G401.6 (cell line): ENCODE data around the gene TPSD1.
"Not testable (repeated sequence)": the region's sequence is repeated elsewhere in the genome, so short reads cannot be mapped to it uniquely, and the experiment has no call there.

Source experiments
- FAIRE-seq: peaks from 2 replicates; lab custom pipeline; 2012; peaks lifted over from hg19 to GRCh38; lab: Jason Lieb, UNC

Gene TPSD1

DNA sequence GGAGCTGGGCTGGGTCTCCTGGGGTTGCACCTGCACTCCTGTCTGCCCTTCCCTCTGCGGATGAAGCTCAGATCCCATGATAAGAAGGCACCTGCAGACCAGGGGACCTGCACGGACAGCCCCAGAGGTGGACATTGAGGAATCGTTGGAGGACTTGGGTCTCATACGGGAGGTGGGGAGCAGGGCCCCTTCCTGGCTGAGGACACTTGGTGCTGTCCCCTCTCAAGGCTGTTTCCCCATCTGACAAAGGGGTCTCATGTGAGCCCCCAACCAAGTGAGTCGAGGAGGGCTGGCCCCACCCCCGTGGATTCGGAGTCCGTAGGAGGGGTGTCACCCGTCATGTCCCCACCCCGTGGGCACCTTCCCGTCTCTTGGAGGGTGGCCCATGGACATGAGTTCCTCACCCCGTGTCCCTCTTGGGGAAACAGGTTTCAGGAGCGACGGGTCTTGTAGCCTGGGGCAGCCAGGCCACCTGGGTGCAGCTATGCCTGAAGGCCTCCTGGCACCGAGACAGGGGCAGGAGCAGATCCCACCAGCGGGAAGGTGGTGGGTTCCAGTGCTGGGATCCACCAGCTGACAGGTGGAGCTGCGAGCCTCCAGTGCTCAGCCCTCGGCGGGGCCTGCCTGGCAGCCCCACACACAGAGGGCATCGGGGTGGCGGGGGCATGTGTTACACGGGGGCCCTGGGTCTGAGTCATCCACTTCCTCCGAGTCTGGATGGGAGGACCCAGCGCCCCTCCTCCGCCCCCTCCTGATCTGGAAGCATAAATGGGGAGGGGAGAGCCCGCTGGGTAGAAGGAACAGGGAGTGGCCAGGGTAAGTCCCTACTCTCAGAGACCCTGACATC, at the start of gene TPSD1:
Gene TPSD1 (plus strand): TSS at position 794 of the 847 bp plus-strand sequence. CDS start 212 bp downstream, outside the sequence.
- FAIRE-seq: not testable (repeated sequence)

DNA sequence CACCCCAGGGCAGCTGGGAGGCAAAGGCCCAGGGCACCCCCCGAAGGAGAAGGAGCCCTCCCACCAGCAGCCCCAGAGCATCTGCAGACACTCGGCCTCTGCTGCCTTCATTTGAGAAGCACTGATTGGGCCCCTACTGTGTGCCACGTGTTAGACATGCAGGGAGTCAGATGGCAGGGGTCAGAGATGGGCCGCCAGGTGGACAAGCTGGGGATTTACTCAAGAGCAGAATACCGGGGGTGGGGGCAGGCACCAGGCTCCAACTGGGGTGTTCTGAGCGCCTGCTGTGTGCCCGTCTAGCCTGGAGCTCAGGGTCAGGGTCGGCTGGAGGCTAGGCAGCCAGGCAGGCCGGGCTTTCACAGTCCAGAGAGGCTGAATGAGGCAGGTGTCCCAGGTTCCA, 49.5 kb upstream of the TPSD1 start:
- no peak for FAIRE-seq

DNA sequence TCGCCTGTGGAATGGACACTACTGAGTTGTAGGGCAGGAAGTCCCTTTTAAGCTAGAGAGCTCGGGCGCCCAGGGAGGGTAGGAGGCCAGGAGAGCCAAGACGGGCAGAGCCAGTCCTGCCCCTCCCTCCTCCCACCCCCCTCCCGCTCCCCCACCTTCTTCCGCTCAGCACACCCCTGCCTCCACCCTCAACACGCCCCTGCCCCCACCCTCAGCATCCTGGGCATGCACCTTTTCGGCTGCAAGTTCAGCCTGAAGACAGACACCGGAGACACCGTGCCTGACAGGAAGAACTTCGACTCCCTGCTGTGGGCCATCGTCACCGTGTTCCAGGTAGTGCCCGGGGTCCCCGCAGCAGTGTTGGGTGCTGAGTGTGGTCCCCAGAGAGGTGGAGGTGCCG, 49.1 kb upstream of the TPSD1 start:
- no peak for FAIRE-seq

DNA sequence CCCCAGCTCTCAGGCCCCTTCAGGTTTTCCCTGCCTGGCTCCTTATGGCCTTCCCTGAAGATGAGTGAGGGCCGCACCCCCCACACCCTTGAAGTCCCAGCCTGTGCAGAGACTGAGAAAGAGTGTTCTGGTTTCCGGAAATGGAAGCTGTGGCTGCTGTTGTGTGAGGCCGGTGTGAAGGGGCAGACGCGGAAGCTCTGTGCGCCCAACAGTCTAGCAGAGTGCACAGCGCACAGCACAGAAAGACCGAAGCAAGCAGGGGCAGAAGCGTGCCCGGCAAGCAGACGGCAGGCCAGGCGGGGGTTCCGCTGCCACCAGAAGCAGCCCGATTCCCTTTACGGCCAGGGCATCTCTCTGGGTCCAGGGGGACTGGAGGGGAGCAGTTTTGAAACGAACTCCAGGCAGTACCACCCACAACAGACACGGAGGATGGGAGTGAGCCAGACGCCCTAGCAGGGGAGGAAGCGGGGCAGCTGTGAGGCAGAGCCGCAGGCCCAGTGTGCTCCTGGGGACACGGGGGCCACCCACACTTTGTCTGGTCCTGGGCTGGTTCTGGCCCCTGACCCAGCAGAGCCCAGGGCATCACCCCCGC, 47.5 kb upstream of the TPSD1 start:
- no peak for FAIRE-seq

DNA sequence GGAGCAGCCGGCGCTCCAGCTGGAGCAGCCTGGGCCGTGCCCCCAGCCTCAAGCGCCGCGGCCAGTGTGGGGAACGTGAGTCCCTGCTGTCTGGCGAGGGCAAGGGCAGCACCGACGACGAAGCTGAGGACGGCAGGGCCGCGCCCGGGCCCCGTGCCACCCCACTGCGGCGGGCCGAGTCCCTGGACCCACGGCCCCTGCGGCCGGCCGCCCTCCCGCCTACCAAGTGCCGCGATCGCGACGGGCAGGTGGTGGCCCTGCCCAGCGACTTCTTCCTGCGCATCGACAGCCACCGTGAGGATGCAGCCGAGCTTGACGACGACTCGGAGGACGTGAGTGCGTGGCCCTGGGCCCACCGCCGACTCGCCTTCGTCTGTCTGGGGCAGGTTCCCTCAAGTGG, 46.8 kb upstream of the TPSD1 start:
- no peak for FAIRE-seq

DNA sequence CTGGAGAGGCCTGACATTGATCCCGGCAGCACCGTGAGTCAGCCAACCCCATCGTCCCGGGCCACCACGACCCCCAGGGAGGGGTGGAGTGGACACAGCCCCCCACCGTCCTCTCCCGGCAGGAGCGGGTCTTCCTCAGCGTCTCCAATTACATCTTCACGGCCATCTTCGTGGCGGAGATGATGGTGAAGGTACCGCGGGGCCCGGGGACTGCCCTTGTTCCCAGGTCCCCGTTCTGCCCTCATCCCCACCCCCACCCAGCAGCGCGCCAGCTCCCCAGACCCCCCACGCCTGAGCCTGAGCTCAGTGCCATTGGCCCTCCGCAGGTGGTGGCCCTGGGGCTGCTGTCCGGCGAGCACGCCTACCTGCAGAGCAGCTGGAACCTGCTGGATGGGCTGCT, 45.4 kb upstream of the TPSD1 start:
- FAIRE-seq: no peak

DNA sequence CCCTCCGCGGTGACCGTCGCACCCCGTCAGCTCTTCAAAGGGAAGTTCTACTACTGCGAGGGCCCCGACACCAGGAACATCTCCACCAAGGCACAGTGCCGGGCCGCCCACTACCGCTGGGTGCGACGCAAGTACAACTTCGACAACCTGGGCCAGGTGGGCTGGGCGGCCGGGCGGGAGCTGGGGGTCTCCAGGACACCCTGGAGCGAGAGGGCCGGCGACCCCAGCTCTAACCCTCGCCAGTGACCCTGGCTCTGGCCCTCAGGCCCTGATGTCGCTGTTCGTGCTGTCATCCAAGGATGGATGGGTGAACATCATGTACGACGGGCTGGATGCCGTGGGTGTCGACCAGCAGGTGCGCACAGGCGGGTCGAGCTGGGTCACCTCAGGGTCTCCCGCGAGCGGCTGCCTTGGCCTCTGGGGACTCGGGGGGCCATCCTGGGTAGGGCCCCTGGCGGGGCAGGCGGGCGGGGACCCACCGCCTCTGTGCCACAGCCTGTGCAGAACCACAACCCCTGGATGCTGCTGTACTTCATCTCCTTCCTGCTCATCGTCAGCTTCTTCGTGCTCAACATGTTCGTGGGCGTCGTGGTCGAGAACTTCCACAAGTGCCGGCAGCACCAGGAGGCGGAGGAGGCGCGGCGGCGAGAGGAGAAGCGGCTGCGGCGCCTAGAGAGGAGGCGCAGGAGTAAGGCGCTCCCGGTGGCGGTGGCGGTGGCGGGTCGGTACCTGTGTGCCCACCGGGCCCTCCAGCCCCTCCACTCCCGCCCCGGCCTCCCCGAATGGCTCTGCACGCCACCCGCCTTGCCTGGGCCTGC, 44.2 kb upstream of the TPSD1 start:
- no peak for FAIRE-seq

DNA sequence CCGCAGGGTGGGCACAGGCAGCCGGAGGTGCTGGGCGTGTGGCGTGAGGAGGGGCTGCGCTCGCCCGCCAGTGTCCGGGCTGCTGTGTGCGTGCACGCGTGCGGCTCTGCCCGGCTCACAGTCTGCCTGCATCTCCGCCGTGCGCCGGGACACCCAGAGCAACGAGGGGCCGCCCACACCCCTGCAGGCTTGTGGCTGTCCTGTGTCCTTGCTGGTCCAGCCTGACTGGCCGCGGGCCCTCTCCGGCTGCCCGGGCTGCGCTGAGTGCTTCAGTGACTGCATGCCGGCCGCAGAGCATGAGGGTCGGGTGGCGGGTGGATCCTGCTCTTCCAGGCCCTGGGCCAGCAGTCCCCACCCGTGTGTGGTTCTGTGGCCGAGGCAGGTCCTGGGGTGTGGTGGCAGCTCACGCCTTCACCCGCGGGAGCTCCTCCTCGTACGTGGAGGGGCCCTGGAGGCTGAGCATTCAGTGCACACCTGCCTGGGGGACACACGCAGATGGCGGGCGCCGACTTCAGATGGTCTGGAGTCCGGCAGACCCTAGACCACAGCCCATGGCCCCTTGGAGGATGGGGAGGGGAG, 43.2 kb upstream of the TPSD1 start:
- no peak for FAIRE-seq

DNA sequence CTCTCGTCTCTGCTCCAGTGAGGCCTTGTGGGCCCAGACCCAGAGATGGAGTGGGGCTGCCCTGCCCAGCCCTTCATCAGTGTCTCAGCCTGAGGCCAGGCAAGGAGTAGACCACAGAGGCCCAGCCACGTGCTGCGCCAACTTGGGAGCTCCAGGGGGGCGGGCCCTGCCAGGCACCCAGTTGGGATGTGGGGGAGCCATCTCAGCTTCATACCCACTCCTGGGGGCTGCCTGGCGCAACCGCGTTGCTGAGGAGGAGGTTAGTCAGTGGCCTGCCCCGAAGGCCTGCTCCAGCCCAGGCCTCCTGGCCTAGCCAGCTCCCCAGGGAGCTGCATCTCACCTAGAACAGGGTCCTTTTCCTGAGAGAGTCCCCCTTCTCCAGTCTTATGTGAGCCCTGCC, 42.6 kb upstream of the TPSD1 start:
- FAIRE-seq: no peak

DNA sequence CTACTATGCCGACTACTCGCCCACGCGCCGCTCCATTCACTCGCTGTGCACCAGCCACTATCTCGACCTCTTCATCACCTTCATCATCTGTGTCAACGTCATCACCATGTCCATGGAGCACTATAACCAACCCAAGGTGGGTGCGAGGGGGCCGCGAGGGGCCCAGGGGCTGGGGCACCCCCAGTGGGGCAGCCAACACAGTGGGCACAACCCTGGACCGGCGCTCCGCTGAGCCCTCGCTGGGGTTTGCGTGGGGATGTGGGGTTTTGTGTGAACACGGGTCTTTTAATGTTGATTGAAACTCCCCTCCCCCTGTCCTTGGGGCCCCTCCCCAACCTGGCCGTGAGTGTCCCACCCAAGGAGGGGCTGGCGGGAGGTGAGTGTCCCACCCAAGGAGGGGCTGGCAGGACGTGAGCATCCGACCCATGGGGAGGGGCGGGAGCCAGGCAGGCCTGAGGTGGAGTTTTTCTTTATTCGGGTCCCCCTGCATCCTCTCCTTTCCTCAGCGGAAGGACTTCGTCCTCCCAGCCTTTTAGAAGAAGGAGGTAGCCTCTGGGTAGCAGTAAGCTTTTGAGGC, 42.0 kb upstream of the TPSD1 start:
- no peak for FAIRE-seq

DNA sequence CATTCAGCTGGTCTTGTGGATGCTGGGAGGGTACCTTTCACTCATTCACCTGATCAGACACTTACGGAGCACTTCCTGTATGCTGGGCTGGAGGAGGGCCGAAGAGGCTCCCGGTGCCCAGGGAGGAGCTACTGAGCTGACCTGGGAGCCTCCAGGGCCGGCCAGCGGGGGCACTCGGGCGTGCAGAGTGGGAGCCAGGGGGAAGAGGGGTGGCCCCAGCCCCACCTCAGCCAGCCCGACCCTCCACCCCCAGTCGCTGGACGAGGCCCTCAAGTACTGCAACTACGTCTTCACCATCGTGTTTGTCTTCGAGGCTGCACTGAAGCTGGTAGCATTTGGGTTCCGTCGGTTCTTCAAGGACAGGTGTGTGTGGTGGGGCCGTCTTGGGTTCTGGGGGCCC, 41.1 kb upstream of the TPSD1 start:
- FAIRE-seq: no peak

DNA sequence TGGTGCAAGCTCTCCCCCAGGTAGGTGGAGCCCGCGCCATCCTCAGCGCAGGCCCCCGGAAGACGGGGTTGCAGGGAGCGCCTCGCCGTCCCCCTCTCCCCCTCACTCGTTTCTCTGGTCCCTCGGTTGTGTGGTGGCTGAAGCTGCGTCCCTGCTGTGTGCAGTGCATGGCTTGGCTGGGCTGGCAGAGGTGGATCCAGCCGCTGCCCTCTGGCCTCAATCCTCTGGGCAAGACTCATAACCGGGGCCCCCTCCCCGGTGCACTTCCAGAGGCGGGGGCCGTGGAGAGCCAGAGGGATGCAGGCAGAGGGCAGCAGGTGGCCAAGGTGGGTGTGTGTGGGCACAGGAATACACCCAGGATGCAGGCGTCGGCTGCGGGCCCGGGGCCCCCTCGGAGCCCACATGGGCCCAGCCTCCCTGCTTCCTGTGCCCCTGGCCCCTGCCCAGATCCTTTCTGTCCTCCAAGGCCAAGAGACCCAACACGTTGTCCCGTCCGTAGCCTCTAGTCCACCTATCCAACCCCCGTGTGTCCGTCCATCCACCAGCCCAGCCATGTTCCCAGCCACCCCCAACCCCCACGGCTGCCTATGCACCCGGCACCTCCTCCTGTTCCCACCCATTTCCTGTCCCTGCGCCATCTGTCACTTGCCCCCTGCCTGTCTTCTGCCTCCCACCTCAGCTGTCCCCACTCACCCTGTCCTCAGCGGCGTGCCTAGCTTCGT, 40.1 kb upstream of the TPSD1 start:
- FAIRE-seq: no peak

DNA sequence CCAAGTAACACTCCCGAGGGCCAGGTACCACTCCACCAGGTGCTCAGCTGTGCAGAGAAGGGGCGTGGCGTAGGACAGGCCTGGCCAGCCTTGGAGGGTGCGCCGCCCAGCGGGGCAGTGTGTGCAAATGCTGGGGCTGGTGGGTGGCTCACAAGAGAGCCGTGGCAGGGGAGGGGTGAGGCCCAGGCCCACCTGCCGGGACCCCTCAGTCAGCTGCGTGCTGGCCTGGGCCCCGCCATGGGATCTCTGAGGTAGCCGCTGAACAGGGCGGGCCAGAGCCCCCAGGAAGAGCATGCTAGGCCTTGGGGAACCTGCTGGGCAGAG, 39.6 kb upstream of the TPSD1 start:
- no peak for FAIRE-seq

DNA sequence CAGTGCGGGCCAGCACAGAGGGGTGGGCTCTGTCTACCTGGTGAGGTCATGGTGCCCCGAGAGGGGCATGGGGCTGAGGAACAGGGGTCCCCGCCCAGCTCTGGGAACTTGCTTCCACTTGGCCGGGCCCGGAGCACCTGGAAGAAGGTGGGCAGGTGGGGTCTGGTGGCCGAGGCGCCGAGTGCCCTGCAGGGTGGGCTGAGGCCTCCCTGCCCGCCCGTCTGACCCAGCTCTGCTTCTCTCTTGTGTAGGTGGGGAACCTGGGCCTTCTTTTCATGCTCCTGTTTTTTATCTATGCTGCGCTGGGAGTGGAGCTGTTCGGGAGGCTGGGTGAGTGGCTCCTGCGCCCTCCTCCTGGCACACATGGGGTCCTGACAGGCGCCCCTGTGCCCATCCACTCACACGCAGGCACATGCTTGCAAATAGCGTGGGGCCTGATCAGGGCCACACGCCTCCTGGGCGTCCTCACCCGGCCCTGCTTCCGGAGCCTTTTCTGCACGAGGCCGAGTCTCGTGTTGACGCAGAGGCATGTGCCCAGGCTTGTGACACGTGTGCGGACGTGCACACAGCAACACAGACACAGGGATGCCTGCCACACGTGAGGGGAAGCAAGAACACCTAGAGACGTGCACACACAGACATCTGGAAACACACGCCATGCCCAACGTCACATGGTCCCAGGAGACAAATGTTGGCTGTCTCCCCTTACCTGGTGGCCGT, 39.0 kb upstream of the TPSD1 start:
- FAIRE-seq: no peak

DNA sequence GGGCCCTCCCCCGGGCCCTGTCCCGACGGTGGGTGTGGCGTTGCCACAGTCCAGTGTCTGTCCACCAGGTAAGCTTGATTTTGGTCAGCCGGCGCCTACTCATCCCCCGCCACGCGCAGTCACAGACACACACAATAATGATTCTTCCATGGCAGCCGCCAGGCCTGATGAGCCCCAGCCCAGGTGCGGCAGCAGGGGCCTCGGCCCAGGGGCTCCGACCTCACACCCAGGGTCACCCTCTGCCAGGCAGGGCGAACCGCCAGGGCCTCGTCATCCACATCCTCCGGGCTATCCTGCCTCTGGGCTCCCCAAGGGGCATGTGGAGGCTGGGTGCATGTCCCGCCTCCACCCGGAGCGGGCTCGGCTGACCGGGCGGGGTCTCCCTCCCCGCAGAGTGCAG, 38.3 kb upstream of the TPSD1 start:
- FAIRE-seq: no peak

DNA sequence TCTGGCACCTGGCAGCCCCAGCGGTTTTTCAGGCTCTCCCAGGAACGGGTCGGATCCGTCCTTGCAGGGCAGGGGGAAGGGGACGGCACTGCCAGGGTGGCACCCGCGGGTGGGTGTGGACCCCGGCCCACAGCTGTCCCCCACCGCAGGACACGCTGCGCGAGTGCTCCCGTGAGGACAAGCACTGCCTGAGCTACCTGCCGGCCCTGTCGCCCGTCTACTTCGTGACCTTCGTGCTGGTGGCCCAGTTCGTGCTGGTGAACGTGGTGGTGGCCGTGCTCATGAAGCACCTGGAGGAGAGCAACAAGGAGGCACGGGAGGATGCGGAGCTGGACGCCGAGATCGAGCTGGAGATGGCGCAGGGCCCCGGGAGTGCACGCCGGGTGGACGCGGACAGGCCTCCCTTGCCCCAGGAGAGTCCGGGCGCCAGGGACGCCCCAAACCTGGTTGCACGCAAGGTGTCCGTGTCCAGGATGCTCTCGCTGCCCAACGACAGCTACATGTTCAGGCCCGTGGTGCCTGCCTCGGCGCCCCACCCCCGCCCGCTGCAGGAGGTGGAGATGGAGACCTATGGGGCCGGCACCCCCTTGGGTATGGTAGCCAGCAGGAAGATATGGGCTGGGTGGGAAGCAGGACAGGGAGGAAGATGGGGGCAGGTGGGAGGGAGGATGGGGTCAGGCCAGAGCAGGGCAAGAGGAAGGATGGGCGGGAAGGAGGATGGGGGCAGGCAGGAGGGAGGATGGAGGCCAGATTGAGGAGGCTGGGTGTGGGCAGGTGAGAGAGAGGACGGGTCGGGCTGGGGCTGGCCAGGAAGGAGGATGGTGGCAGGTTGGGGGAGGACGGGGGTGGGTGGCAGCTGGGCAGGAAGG, 37.6 kb upstream of the TPSD1 start:
- FAIRE-seq: no peak

DNA sequence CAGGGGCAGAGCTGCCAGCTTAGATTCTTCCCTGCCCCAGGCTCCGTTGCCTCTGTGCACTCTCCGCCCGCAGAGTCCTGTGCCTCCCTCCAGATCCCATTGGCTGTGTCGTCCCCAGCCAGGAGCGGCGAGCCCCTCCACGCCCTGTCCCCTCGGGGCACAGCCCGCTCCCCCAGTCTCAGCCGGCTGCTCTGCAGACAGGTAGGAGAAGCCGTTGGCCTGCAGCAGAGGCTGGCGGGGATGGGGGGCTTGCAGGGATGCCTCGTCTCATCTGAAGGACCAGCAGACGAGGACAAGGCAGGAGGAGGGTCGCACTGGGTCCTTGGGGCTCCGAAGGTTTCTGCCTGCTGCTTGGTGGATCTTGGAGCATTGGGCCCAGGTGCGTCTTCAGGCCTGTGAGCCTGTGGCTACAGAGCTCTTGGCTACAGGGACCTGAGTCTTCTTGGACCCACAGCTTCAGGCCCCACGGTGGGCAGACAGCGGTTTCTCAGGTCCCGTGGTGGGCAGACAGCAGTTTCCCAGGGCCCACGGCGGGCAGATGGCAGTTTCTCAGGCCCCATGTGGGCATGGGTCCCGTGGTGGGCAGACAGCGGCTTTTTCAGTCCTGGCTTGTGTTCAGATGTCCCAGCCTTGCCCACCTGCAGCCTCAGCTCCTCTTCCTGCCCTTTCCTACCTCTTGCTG, 36.8 kb upstream of the TPSD1 start:
- FAIRE-seq: no peak

DNA sequence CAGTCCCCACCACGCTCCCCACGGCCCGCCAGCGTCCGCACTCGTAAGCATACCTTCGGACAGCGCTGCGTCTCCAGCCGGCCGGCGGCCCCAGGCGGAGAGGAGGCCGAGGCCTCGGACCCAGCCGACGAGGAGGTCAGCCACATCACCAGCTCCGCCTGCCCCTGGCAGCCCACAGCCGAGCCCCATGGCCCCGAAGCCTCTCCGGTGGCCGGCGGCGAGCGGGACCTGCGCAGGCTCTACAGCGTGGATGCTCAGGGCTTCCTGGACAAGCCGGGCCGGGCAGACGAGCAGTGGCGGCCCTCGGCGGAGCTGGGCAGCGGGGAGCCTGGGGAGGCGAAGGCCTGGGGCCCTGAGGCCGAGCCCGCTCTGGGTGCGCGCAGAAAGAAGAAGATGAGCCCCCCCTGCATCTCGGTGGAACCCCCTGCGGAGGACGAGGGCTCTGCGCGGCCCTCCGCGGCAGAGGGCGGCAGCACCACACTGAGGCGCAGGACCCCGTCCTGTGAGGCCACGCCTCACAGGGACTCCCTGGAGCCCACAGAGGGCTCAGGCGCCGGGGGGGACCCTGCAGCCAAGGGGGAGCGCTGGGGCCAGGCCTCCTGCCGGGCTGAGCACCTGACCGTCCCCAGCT, 35.7 kb upstream of the TPSD1 start:
- FAIRE-seq: no peak
